Non-pigmented ciliary epithelial cell (primary cell): Measurements from ENCODE around the gene SMARCD2.
"Not testable (repeated sequence)": the region's sequence is repeated elsewhere in the genome, so short reads cannot be mapped to it uniquely, and the experiment has no call there.

Experiments used
- DNase-seq: peaks from one replicate; pipeline ENCODE4 v3.0.0-alpha.2; 2010; ENCODE audit warnings: low read depth

The SMARCD2 gene

DNA sequence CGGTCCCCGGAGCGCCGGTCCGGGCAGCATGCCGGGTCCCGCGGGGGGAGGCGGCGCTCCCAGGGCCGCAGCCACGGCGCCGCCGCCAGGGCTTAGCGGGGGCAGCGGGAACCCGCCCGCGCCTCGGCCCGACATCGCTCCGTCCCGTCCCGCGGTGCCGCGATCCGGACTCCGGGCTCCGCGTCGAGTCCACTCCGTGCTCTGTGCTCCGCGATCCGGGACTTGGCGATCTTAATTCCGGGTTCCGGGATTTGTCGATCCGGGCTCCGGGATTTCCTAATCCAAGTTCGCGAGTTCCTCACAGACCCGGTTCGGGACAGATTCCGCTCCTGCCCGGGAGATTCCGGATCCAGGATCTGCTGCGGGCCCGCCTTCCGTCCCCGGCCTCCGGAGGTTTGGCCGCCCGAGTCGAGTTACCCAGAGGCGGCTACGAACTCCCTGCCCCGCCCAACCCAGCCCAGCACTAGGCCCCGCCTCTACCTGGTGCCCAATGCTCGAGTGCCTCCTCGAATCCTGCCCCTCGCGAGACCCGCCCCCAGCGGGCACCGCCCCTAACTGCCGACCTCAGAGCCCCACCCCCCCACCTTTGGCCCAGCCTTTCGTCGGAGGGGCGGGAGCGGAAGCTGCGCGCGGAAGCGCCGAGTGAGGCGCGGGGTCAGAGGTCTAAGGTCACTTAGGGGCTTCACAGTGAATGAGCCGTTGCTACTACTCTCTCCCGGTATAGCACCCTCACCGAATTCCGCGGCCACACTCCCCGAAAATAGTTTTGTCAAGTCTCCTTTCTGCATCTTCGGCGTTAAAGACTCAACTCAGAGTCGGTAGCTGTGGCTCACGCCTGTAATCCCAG lies at the start of gene SMARCD2:
Gene SMARCD2, minus strand, starts transcription at position 146 of the 847 bp plus-strand sequence. Its CDS starts 11 bp downstream, at position 135.
- peak; percentile 91 for DNase-seq

DNA sequence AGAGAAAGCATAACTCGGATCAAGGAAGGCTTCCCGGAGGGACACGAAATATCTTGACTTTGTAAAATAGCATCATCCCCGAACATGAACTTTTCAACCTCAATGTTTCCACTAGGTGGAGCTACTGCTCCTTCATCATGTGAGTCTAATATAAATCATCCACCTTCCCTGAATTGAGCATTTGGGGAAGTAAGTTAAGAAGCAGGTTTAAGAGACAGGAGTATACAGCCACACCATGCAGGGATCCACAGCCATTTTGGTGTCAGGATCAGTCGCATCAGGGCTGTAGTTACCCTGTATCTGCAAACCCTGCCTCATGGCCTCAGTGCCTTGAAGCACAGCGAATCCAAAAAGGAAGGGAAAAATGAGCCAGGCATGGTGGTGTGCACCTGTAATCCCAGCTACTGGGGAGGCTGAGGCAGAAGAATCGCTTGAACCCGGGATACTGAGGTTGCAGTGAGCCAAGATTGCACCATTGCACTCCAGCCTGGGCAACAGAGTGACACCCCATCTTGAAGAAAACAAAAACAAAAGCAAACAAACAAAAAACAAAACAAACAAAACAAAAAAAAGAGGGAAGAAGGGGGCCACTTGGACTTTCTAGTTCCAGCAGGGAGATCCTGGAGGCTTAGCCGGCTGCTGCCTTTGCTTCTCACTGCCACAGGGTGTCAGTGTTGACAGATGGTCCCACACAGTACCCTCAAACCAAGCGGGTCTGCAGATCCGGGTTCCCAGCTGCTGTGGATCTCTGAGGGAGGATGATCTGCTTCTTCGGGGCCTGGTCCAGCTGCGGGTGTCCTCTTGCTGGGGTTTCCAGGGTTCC lies 46.8 kb upstream of the SMARCD2 start:
- not testable (repeated sequence) for DNase-seq

- DNase-seq = not testable (repeated sequence)
Observed at GRCh38 chr17:63885119-63885518, 42.6 kb upstream of the SMARCD2 start.

DNA sequence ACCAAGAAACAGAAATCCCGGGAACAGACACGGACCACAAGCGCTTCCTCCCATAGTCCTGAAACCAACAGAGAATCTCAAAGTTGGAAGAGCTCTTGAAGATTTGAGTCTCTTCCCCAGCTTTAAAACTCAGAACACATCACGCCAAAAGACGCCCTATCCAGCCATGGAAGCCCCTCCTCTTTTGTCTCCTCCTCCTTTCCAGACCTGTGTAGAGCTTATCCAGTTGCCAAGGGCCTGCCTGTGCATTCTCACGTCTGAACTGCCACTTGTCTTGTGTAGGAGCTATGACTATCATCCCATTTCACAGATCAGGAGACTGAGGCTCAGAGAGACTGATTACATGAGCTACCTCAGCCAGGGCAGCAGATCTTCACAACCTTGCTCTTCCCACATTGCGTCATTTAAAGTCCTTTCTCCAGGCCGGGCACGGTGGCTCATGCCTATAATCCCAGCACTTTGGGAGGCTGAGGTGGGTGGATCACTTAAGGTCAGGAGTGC lies 40.2 kb upstream of the SMARCD2 start:
- DNase-seq = not testable (repeated sequence)

DNA sequence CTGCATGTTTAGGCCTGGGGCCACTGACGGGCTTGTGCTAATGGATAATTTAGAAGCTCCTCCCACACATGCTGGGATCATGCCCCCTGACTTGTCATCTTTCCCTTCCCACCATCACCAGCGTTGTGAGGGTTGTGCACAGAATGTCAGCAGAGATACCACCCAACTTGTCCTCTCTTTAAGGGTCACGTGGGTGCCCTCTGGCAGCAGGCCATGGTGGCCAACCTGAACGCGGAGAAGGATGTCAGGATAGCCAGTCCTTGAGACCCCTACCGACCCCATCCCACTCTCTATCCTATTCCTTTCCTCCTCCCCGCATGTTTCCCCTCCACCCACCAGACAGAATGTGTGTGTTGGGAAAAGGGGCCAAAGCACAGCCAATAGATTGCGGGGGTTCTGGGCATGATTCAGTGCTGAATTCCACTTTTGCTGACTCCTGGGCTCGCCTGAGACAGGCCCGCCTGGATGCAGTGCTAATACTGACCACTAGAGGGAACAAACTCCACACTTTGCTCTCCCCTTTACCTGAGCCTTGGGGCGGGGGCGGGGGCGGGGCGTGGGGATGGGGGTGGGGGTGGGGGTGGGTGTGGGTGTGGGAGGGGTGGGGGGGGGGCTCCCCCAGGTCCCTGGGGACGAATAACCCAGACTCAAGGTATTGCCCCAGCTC lies 39.6 kb upstream of the SMARCD2 start, which contains the start of gene GH2:
Gene GH2, minus strand, starts transcription at position 10 of the 667 bp plus-strand sequence. CDS start 143 bp downstream, outside the sequence.
- DNase-seq = no peak

DNA sequence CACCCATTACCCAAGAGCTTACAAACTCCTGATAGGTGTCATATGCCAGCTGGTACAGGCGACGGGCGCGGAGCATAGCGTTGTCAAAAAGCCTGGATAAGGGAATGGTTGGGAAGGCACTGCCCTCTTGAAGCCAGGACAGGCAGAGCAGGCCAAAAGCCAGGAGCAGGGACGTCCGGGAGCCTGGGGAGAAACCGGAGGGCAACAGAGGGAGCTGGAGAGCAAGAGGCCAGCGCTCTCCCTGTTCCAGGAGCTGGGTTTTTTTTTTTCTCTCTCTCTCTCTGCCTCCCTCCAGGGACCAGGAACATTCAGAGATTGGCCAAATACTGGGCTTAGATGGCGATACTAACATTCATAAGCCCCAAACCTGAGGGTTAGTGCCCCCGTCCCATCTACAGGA lies 38.9 kb upstream of the SMARCD2 start:
- DNase-seq = not testable (repeated sequence)

- no peak for DNase-seq
Observed at GRCh38 chr17:63880706-63881105, 38.2 kb upstream of the SMARCD2 start.

- not testable (repeated sequence) for DNase-seq
Observed at GRCh38 chr17:63878413-63878812, 35.9 kb upstream of the SMARCD2 start.

GRCh38 chr17:63874693-63875092 lies 32.2 kb upstream of the SMARCD2 start:
- not testable (repeated sequence) for DNase-seq

DNA sequence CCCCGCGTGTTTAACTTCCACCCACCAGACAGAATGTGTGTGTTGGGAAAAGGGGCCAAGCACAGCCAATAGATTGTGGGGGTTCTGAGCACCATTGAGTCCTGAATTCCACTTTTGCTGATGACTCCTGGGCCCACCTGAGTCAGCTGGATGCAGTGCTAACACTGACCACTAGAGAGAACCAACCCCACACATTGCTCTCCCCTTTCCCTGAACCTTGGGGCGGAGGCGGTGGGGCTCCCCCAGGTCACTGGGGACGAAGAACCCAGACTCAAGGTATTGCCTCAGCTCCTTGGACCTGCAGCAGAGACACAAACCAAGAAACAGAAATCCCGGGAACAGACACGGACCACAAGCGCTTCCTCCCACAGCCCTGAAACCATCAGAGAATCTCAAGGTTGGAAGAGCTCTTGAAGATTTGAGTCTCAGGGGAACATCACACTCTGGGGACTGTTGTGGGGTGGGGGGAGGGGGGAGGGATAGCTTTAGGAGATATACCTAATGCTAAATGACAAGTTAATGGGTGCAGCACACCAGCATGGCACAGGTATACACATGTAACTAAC lies 31.7 kb upstream of the SMARCD2 start:
- not testable (repeated sequence) for DNase-seq

- DNase-seq = not testable (repeated sequence)
Observed at GRCh38 chr17:63873577-63873976, 31.1 kb upstream of the SMARCD2 start, which contains the start of gene CSH2. Gene CSH2 (minus strand): TSS chr17:63873677. CDS start chr17:63873614, 63 bp downstream.

GRCh38 chr17:63871646-63872365 lies 29.3 kb upstream of the SMARCD2 start:
- DNase-seq = not testable (repeated sequence)

DNA sequence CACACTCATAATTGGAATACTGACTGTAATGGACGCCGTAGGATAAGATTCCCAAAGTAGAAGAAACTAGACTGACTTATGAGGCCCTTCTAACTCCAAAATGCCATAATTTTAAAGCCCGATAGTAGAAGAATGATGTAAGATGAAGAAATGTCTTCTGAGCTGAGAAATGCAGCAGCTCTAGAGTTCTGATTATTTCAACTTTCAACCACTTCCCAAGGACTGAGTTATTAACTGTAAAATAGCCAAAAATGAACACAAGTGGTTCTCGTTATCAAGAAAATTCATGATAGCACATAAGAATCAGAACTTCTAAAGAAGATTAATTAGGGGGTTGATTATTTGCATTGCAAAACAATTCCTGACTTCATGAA lies 27.8 kb upstream of the SMARCD2 start:
- DNase-seq = not testable (repeated sequence)

DNA sequence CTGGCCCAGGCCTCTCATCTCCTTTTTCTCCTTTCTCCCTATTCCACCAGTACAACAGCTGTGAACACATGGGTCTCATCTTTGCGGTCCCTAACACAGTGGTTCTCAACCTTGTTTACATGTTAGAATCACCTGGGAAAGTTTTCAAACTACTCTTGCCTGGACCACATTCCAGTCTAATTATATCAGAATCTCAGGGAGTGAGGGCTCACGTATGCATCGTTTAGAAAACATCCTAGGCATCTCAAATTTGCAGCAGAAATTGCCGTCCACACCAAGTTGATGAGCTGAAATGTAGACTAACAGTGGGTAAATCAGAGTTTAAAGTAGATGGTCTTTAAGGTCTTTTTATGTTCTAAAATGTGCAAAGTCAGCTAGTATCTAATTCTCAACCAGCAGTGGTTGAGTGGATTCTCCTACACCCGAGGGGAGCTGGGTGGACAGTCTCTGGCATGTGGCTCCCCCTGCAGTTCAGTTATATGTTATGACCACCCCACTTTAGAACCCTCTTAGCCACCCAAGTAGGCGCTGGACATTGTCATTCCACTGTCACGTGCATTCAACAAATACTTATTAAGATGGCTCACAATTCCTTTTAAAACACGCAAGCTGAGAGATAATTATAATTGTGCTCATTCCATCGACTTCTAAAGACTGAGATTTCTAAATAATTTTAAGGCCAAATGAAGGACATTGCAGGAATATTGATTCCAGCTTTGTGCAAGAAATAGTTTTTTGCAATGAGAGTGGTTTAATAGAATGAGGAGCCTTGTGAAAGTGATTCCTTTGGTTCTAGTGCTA lies 27.2 kb upstream of the SMARCD2 start:
- not testable (repeated sequence) for DNase-seq

DNA sequence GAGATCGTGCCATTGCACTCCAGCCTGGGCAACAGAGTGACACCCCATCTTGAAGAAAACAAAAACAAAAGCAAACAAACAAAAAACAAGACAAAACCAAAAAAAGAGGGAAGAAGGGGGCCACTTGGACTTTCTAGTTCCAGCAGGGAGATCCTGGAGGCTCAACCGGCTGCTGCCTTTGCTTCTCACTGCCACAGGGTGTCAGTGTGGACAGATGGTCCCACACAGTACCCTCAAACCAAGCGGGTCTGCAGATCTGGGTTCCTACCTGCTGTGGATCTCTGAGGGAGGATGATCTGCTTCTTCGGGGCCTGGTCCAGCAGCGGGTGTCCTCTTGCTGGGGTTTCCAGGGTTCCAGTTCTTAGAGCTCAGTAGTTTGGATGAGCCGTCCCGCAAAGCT lies 24.1 kb upstream of the SMARCD2 start:
- DNase-seq = not testable (repeated sequence)

DNA sequence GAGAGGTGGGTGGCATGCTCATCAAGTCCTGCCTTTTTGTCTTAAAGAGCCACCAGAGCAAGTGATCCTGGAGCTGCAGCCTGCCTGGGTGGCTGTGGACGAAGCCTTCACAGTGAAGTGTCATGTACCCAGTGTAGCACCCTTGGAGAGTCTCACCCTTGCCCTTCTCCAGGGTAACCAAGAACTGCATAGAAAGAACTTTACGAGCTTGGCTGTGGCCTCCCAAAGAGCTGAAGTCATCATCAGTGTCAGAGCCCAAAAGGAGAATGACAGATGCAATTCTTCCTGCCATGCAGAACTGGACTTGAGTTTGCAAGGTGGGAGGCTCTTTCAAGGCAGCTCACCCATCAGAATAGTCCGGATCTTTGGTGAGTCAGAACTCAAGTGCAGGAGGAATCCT lies 16.8 kb upstream of the SMARCD2 start:
- DNase-seq = no peak

DNA sequence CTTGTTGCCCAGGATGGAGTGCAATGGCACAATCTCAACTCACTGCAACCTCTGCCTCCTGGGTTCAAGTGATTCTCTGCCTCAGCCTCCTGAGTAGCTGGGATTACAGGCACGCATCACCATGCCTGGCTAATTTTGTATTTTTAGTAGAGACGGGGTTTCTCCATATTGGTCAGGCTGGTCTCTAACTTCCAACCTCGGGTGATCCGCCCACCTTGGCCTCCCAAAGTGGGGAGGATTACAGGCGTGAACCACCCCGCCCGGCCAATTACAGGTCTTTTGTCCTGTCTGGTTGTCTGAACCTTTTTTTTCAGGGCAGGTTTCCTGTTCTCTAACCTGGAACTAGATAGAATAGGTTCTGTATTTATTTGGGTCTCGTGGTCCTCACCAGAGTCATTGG lies 13.9 kb upstream of the SMARCD2 start:
- not testable (repeated sequence) for DNase-seq

- DNase-seq = no peak
Observed at GRCh38 chr17:63855185-63855584, 12.7 kb upstream of the SMARCD2 start.

DNA sequence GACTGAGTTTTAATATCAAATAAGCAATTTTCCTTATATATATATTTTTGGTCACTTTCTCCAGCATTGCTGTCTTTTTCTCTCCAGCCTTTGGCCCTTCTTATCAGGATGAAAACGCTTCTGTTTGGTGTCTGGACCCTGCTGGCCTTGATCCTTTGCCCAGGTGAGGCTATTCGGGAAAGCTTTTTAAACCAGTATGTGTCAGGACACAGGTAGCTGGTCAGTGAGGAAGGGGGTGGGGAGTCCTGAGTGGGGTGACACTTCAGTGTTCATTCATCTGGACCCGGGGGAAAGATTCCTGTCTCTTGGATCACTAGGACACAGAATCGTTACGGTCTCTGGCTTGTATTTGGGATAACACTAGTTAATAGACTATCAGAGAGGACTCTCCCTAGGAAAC lies 12.2 kb upstream of the SMARCD2 start:
- DNase-seq = no peak

DNA sequence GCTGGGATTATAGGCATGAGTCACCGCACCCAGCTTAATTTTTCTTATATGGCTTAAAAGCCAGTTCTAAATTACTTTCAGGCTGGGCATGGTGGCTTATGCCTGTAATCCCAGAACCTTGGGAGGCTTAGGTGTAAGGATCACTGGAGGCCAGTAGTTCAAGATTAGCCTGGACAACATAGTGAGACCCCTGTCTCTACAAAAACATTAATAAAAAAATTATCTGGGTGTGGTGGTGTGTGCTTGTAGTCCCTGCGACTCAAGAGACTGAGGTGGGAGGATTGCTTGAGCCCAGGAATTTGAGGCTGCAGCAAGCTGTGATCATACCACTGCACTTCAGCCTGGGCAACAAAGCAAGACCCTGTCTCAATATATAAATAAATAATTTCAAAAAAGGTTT lies 10.8 kb upstream of the SMARCD2 start:
- DNase-seq = no peak
